Tibial nerve (tissue), 4 donors: Measurements from ENCODE around the gene SRGAP3. TPM values are rescaled to one million over a fixed set of nuclear protein-coding genes. Genes with fewer than 3 reads are reported as not detected.

Experiments used
- DNase-seq, 2 donors: peaks; one replicate each; pipeline ENCODE4 v3.0.0-alpha.2; 2019; ENCODE audit warnings: low spot score in 2 of 2
- H3K27ac ChIP-seq, 4 donors: fragments of 200-600 bp; sonication (generic) in 3 of 4; one replicate each; pipeline ENCODE4 v1.5.1; 2017 to 2019; ENCODE audit warnings: mild to moderate bottlenecking in 1 of 4
- H3K27me3 ChIP-seq, 2 donors: fragments of 200-600 bp; sonication (generic) in 1 of 2; one replicate each; pipeline versions ENCODE4 v1.5.1 to v1.6.0; 2017 to 2019
- H3K36me3 ChIP-seq, 3 donors: fragments of 200-600 bp; sonication (generic); one replicate each; pipeline ENCODE4 v1.5.1; 2018 to 2019
- H3K4me1 ChIP-seq, 4 donors: fragments of 200-600 bp; sonication (generic) in 3 of 4; one replicate each; pipeline ENCODE4 v1.5.1; 2017 to 2019
- H3K4me3 ChIP-seq, 4 donors: fragments of 200-600 bp; sonication (generic) in 3 of 4; one replicate each; pipeline ENCODE4 v1.5.1; 2017 to 2019; ENCODE audit warnings: mild to moderate bottlenecking in 1 of 4, moderate library complexity in 1 of 4
- H3K9me3 ChIP-seq, 4 donors: fragments of 200-600 bp; sonication (generic) in 3 of 4; one replicate each; pipeline ENCODE4 v1.5.1; 2017 to 2019
- CTCF ChIP-seq, 5 experiments: fragments of 200-600 bp in 3 of 5; fragments of 450-650 bp in 2 of 5; sonication (generic) in 3 of 5; IDR thresholded peaks; one replicate each; pipeline ENCODE4 v1.5.1; 2016 to 2019; ENCODE audit warnings: antibody characterized with exemption in 5 of 5, mild to moderate bottlenecking in 3 of 5, moderate library complexity in 2 of 5
- EP300 ChIP-seq, 2 donors: sonication (generic); formaldehyde crosslinking; IDR thresholded peaks; one replicate each; pipeline ENCODE4 v1.6.1; 2017; ENCODE audit warnings: antibody characterized with exemption in 2 of 2, mild to moderate bottlenecking in 1 of 2
- POLR2A ChIP-seq, 2 donors: fragments of 450-650 bp; IDR thresholded peaks; one replicate each; pipeline ENCODE4 v1.6.1; 2017; ENCODE audit warnings: antibody characterized with exemption in 2 of 2, mild to moderate bottlenecking in 2 of 2, moderate library complexity in 2 of 2
- WGBS, 2 donors: methylation state at CpG; one replicate each; pipeline ENCODE4 v1.1.5; 2018; 5-methylcytosine and 5-hydroxymethylcytosine counted together
- total RNA-seq, 4 donors: library from RNA; depleted of rRNA; stranded (reverse); fragments of >200 nt; gene quantifications; one replicate each; pipeline ENCODE4 v1.1.0, GENCODE V29; 2016

Gene SRGAP3
- total RNA-seq, 4 donors from 2014 or later: 11.7 to 18.0 (median 15.1) TPM

- DNase-seq: no peak
- TF ChIP-seq CTCF (IDR thresholded peaks at IDR 0.05) (no peak), POLR2A (IDR thresholded peaks at IDR 0.05) (no peak), EP300 (IDR thresholded peaks at IDR 0.05) (no peak)
- peaks cover 0 to 5% (median 0%) of the 10 kb centered on the region in 4 donors for H3K9me3 ChIP-seq
- no peak overlapping the region for H3K27ac ChIP-seq
- no peak overlapping the region for H3K4me3 ChIP-seq
- H3K4me1 ChIP-seq: no peaks in the 10 kb centered on the region
- peaks cover 0 to 5% (median 0%) of the 10 kb centered on the region in 3 donors for H3K36me3 ChIP-seq
- no peaks in the 10 kb centered on the region for H3K27me3 ChIP-seq
- 72 to 74% methylated on average over 8 of the region's 8 CpGs for WGBS, 2 donors
Observed at GRCh38 chr3:9079676-9080075, 169.8 kb downstream of the SRGAP3 start.

- no peak for DNase-seq
- 85 to 86% methylated on average over 5 of the region's 5 CpGs for WGBS, 2 donors
Observed at GRCh38 chr3:9078561-9079240, 170.7 kb downstream of the SRGAP3 start.

GRCh38 chr3:9077029-9077428, 172.4 kb downstream of the SRGAP3 start:
- 92 to 95% methylated on average over 4 of the region's 4 CpGs for WGBS, 2 donors
- no peak overlapping the region for H3K27ac ChIP-seq
- H3K27me3 ChIP-seq: no peaks in the 10 kb centered on the region
- H3K36me3 ChIP-seq: peaks cover 0 to 5% (median 0%) of the 10 kb centered on the region in 3 donors
- no peak for DNase-seq
- peaks cover 0 to 3% (median 0%) of the 10 kb centered on the region in 4 donors for H3K9me3 ChIP-seq
- no peak overlapping the region for H3K4me3 ChIP-seq
- TF ChIP-seq POLR2A (IDR thresholded peaks at IDR 0.05) (no peak), CTCF (IDR thresholded peaks at IDR 0.05) (no peak)
- H3K4me1 ChIP-seq: no peaks in the 10 kb centered on the region

More at GRCh38 chr3:9078561-9079240, 170.7 kb downstream of the SRGAP3 start:
- Histone ChIP-seq H3K27ac (no peak overlapping the region), H3K27me3 (no peaks in the 10 kb centered on the region), H3K36me3 (peaks cover 0 to 5% (median 0%) of the 10 kb centered on the region in 3 donors), H3K9me3 (peaks cover 0 to 5% (median 0%) of the 10 kb centered on the region in 4 donors), H3K4me1 (no peaks in the 10 kb centered on the region), H3K4me3 (no peak overlapping the region)
- no peak for TF ChIP-seq EP300 (IDR thresholded peaks at IDR 0.05)
- no peak for TF ChIP-seq POLR2A (IDR thresholded peaks at IDR 0.05)
- TF ChIP-seq CTCF (IDR thresholded peaks at IDR 0.05): no peak

- peaks cover 0 to 5% (median 0%) of the 10 kb centered on the region in 3 donors for H3K36me3 ChIP-seq
- TF ChIP-seq CTCF (IDR thresholded peaks at IDR 0.05): no peak
- TF ChIP-seq POLR2A (IDR thresholded peaks at IDR 0.05): no peak
- no peaks in the 10 kb centered on the region for H3K27me3 ChIP-seq
- H3K4me3 ChIP-seq: no peak overlapping the region
- no peak overlapping the region for H3K27ac ChIP-seq
- no peaks in the 10 kb centered on the region for H3K9me3 ChIP-seq
- no peaks in the 10 kb centered on the region for H3K4me1 ChIP-seq
- DNase-seq: no peak
- 70% methylated on average over 1 of the region's 1 CpG for WGBS, 2 donors
Observed at GRCh38 chr3:9075762-9076161, 173.7 kb downstream of the SRGAP3 start.

- no peaks in the 10 kb centered on the region for H3K9me3 ChIP-seq
- peaks cover 0 to 5% (median 0%) of the 10 kb centered on the region in 3 donors for H3K36me3 ChIP-seq
- no peaks in the 10 kb centered on the region for H3K27me3 ChIP-seq
- no peak for DNase-seq
- no peak overlapping the region for H3K4me3 ChIP-seq
- H3K27ac ChIP-seq: no peak overlapping the region
- 61 to 68% methylated on average over 5 of the region's 5 CpGs for WGBS, 2 donors
- H3K4me1 ChIP-seq: no peaks in the 10 kb centered on the region
- TF ChIP-seq CTCF (IDR thresholded peaks at IDR 0.05) (no peak), POLR2A (IDR thresholded peaks at IDR 0.05) (no peak), EP300 (IDR thresholded peaks at IDR 0.05) (no peak)
Observed at GRCh38 chr3:9074079-9074478, 175.4 kb downstream of the SRGAP3 start.
